Amniotic epithelial cell (primary cell): ENCODE data around the gene VPS52.

Experiments
- DNase-seq: peaks from one replicate; pipeline ENCODE4 v3.0.0-alpha.2; 2010; ENCODE audit warnings: low read depth

The VPS52 gene

GRCh38 chr6:33209856-33210255 is 61.8 kb downstream of the VPS52 start:
- DNase-seq = no peak

- peak; percentile 69 for DNase-seq
Measured at GRCh38 chr6:33208091-33208967, 63.3 kb downstream of the VPS52 start, which contains the start of gene RING1. TSS of gene RING1 (plus strand) at chr6:33208500. CDS start at chr6:33208823, 323 bp downstream.

GRCh38 chr6:33207552-33208090 is 64.1 kb downstream of the VPS52 start:
- peak; percentile 36 for DNase-seq

- DNase-seq = no peak
Measured at GRCh38 chr6:33206864-33207551, 64.7 kb downstream of the VPS52 start.

GRCh38 chr6:33206027-33206863 is 65.4 kb downstream of the VPS52 start:
- no peak for DNase-seq

GRCh38 chr6:33205191-33206026 is 66.3 kb downstream of the VPS52 start:
- peak; percentile 73 for DNase-seq

GRCh38 chr6:33204415-33205190 is 67.1 kb downstream of the VPS52 start, which contains the start of gene HSD17B8:
TSS of gene HSD17B8 (plus strand) at chr6:33204655. CDS start at chr6:33204669, 14 bp downstream.
- DNase-seq = peak; percentile 85

- no peak for DNase-seq
Measured at GRCh38 chr6:33204165-33204414, 67.6 kb downstream of the VPS52 start.

- no peak for DNase-seq
Measured at GRCh38 chr6:33203443-33204164, 68.1 kb downstream of the VPS52 start.

GRCh38 chr6:33202799-33203198 is 68.9 kb downstream of the VPS52 start:
- no peak for DNase-seq

GRCh38 chr6:33201935-33202334 is 69.7 kb downstream of the VPS52 start:
- no peak for DNase-seq

- DNase-seq = no peak
Measured at GRCh38 chr6:33201147-33201545, 70.5 kb downstream of the VPS52 start.
